Loucy (cell line): ENCODE data around the gene LIMS3.
"Not testable (repeated sequence)": the region's sequence is repeated elsewhere in the genome, so short reads cannot be mapped to it uniquely, and the experiment has no call there.

ENCODE experiments used
- CTCF ChIP-seq: fragments of 200-600 bp; sonication (generic); conservative IDR thresholded peaks from 2 replicates; pipeline ENCODE4 v1.5.1; 2014; ENCODE audit warnings: mild to moderate bottlenecking, antibody characterized with exemption, low read length
- EZH2phosphoT487 ChIP-seq: fragments of 200-600 bp; IDR thresholded peaks from 2 replicates; pipeline ENCODE4 v1.6.1; 2018; ENCODE audit warnings: antibody characterized with exemption, mild to moderate bottlenecking, moderate library complexity, borderline replicate concordance

GRCh38 chr2:109966107-109966736 is 67.7 kb downstream of the LIMS3 start:
- not testable (repeated sequence) for TF ChIP-seq CTCF, EZH2phosphoT487
